Memory B cell (primary cell): Measurements from ENCODE around the gene RORB.
A peak's percentile ranks its signal among the peaks of the same experiment; 100 is the strongest.

Experiments
- ATAC-seq: fragments of 150-1000 bp; cut with Tn5 transposase; 2 replicates; pipeline ENCODE4 v1.10.0; 2021; ENCODE audit warnings: low read depth, mild to moderate bottlenecking, moderate library complexity
- DNase-seq, 2 donors: peaks; one replicate each; pipeline ENCODE4 v3.0.0; 2022; ENCODE audit warnings: low spot score in 2 of 2
- H3K27ac Mint-ChIP-seq: one replicate; pipeline ENCODE4 v1.8.0; 2022; ENCODE audit warnings: mild to moderate bottlenecking, moderate library complexity, mixed read lengths
- H3K27me3 Mint-ChIP-seq: one replicate; pipeline ENCODE4 v1.8.0; 2022; ENCODE audit warnings: mixed read lengths
- H3K36me3 Mint-ChIP-seq: one replicate; pipeline ENCODE4 v1.8.0; 2022; ENCODE audit warnings: mild to moderate bottlenecking, mixed read lengths
- H3K4me1 Mint-ChIP-seq: one replicate; pipeline ENCODE4 v1.8.0; 2022; ENCODE audit warnings: mixed read lengths
- H3K4me3 Mint-ChIP-seq: one replicate; pipeline ENCODE4 v1.8.0; 2022; ENCODE audit warnings: mild to moderate bottlenecking, moderate library complexity, mixed read lengths
- H3K9me3 Mint-ChIP-seq: one replicate; pipeline ENCODE4 v1.8.0; 2022; ENCODE audit warnings: mixed read lengths

Gene RORB

DNA sequence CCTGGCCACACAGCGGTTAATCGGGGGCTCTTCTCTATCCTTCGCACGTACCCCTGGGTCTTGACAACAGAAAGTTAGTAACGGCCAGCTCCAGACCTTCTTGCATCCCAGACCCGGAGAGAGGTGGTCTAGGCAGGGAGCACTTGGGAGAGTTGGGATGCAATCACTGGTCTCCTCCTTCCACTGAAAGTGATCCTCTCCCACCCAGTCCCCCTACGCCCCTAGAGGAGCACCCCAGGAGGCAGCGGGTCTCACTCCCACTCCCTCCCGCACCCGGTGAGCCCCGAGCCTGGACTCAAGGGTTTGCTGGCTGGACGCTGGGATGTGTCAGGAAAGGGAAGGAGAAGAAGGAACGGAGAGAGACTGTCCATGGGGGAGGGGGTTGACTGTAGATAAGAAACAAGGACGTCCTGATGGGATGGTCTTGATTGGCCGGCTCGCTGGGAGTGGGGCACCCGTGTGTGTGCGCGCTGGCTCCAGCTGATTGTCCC, 2.0 kb downstream of the RORB start:
- Mint-ChIP-seq H3K4me3 (peak overlapping the region; percentile 62), H3K36me3 (no peaks in the 10 kb centered on the region), H3K27me3 (peaks cover 21% of the 10 kb centered on the region), H3K9me3 (no peaks in the 10 kb centered on the region), H3K4me1 (peaks cover 20% of the 10 kb centered on the region), H3K27ac (no peak overlapping the region)
- DNase-seq (peak in 1 of 2 donors; percentile 9), ATAC-seq (no peak)

GRCh38 chr9:74499770-74500583, 2.8 kb downstream of the RORB start:
- Mint-ChIP-seq H3K9me3 (no peaks in the 10 kb centered on the region), H3K36me3 (no peaks in the 10 kb centered on the region), H3K27ac (no peak overlapping the region), H3K27me3 (peaks cover 21% of the 10 kb centered on the region), H3K4me1 (peaks cover 20% of the 10 kb centered on the region), H3K4me3 (peak overlapping the region; percentile 56)
- ATAC-seq: no peak
- no peak for DNase-seq

DNA sequence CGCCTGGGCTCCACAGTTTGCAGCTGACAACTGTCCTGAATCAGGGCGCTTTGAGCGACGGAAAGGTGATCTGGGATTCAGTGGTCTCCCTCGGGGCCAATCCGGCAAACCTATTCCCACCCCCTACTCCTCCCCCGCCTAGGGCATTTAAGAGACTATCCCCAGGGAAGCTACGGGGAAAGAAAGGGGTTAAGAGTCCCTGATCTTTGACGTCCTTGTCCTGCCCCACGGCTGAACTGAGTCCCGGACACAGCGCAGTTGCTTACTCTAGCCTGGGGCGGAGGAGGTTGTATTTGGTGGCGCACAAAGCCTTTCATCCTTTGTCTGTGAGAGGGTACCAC, 3.4 kb downstream of the RORB start:
- peak overlapping the region; percentile 17 for H3K4me3 Mint-ChIP-seq
- ATAC-seq (no peak), DNase-seq (no peak)
- H3K4me1 Mint-ChIP-seq: peaks cover 20% of the 10 kb centered on the region
- H3K9me3 Mint-ChIP-seq: no peaks in the 10 kb centered on the region
- peaks cover 21% of the 10 kb centered on the region for H3K27me3 Mint-ChIP-seq
- no peaks in the 10 kb centered on the region for H3K36me3 Mint-ChIP-seq
- H3K27ac Mint-ChIP-seq: no peak overlapping the region

DNA sequence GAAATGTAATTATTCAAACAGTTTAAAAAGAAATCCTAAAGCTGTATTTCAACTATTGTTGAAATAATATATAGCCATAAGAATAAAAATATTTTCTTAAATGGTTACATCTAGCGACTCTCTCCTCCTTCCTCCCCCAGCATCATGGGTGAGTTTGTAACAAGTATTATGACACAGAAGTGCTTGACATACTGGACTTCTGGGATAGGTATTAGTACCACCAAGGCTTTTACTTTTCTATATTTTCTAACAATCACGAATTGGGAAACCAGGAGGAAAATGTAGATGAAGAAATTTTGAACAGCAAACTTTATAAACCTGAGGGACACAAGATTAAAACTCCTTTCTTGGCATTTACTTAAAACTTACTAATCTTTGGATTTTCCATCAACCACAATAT, 4.4 kb downstream of the RORB start:
- H3K4me3 Mint-ChIP-seq: no peak overlapping the region
- H3K27ac Mint-ChIP-seq: no peak overlapping the region
- ATAC-seq (no peak), DNase-seq (no peak)
- H3K36me3 Mint-ChIP-seq: no peaks in the 10 kb centered on the region
- peaks cover 18% of the 10 kb centered on the region for H3K4me1 Mint-ChIP-seq
- no peaks in the 10 kb centered on the region for H3K9me3 Mint-ChIP-seq
- peaks cover 21% of the 10 kb centered on the region for H3K27me3 Mint-ChIP-seq

DNA sequence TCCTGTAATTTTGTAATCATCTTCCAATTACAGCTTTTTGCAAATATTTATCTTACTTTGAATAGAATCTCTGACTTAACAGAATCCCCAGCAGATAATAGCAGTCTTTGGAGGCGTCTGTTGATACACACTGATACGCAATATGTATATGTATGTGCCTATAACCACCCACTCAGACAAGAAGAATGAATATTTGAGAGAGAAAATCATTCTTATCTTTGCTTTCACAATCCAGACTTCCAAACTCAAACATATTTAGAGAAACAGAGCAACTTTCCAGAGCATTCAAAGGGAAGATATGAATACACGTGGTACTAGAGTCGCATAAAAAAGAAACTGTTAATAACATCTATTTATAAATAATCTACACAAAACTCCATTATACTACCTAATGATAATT, 6.1 kb downstream of the RORB start:
- no peak overlapping the region for H3K4me3 Mint-ChIP-seq
- no peaks in the 10 kb centered on the region for H3K36me3 Mint-ChIP-seq
- H3K27me3 Mint-ChIP-seq: peaks cover 12% of the 10 kb centered on the region
- no peak for DNase-seq
- H3K9me3 Mint-ChIP-seq: no peaks in the 10 kb centered on the region
- H3K4me1 Mint-ChIP-seq: peaks cover 9% of the 10 kb centered on the region
- ATAC-seq: no peak
- no peak overlapping the region for H3K27ac Mint-ChIP-seq

DNA sequence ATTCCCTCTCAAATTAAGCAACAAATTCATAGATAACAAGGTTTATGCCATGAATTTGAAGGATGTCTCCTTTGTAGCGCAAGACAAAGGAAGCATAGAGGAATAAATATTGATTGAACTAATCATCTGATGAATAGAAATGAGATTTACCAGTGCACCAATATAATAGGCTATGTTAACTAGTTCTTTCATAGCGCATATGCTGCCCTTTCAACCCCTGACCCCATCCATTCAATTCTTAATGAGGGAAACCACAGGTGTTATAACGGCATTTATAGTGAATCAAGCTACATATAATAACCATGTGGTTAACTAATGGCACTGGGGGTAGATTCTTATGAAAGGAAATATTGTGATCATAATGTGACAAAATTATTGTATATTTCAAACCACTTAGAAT, 6.5 kb downstream of the RORB start:
- H3K4me1 Mint-ChIP-seq: peaks cover 9% of the 10 kb centered on the region
- ATAC-seq: no peak
- H3K27ac Mint-ChIP-seq: no peak overlapping the region
- no peaks in the 10 kb centered on the region for H3K9me3 Mint-ChIP-seq
- no peak for DNase-seq
- no peaks in the 10 kb centered on the region for H3K36me3 Mint-ChIP-seq
- H3K27me3 Mint-ChIP-seq: peaks cover 12% of the 10 kb centered on the region
- H3K4me3 Mint-ChIP-seq: no peak overlapping the region

GRCh38 chr9:74511333-74511732, 14.2 kb downstream of the RORB start:
- H3K4me3 Mint-ChIP-seq: no peak overlapping the region
- peaks cover 1% of the 10 kb centered on the region for H3K27me3 Mint-ChIP-seq
- H3K9me3 Mint-ChIP-seq: no peaks in the 10 kb centered on the region
- no peak for ATAC-seq
- no peaks in the 10 kb centered on the region for H3K36me3 Mint-ChIP-seq
- no peak overlapping the region for H3K27ac Mint-ChIP-seq
- no peak for DNase-seq
- H3K4me1 Mint-ChIP-seq: no peaks in the 10 kb centered on the region

DNA sequence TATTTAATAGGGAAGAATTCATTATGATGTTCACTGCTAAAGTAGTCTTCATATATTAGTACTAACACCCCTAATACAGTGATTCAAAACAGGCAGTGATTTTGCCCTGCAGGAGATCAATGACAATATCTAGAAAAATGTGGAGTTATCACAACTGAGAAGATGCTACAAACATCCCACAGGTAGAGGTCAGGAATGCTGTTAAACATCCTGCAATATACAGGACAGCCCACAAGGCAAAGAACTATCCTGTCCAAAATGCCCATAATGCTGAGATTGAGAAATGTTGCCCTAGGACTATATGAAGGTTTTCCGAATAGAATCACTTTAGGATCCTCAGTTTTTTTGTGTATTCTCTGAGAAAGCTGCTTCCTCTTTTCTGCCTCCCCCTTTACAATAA, 15.3 kb downstream of the RORB start:
- Mint-ChIP-seq H3K27me3 (peaks cover 1% of the 10 kb centered on the region), H3K27ac (no peak overlapping the region), H3K4me3 (no peak overlapping the region), H3K36me3 (no peaks in the 10 kb centered on the region), H3K4me1 (no peaks in the 10 kb centered on the region), H3K9me3 (no peaks in the 10 kb centered on the region)
- ATAC-seq (no peak), DNase-seq (no peak)

DNA sequence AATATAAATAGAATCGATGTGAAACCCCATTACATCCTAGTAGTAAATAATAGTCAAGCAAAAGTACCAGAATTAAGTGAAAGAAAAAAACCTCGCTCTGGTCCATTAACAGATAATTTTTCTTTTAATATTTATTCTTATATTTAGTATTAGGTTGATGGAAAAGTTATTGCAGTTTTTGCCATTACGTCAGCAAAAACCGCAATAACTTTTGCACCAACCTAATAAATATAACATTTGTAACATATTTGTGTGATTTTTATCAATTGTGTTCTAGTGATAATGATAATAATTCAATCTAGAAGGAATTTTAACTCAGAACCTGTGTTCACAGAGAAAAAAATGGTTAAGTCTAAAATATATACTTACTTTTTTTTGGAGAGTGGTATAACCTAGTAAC, 16.1 kb downstream of the RORB start:
- DNase-seq (no peak), ATAC-seq (no peak)
- H3K9me3 Mint-ChIP-seq: no peaks in the 10 kb centered on the region
- no peaks in the 10 kb centered on the region for H3K36me3 Mint-ChIP-seq
- peaks cover 1% of the 10 kb centered on the region for H3K27me3 Mint-ChIP-seq
- H3K4me3 Mint-ChIP-seq: no peak overlapping the region
- H3K27ac Mint-ChIP-seq: no peak overlapping the region
- H3K4me1 Mint-ChIP-seq: no peaks in the 10 kb centered on the region

DNA sequence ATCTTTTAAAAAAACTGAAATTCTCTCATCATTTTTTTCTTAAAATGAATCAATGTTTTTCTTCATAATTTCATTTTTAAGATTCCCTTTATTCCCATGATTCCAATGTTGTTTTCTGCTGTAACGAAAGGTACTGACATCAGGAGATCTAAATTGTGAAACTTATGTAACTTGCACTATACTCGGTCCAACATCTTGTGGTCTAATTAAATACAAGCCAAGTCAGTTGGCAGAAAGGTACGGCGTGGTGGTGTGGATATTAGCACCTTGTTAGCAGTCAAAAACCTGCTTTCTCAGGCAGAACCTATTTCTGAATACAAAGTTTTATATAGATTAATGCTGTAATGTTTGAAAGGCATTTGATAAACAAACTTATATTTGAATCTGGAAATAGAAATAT, 20.1 kb downstream of the RORB start:
- no peaks in the 10 kb centered on the region for H3K4me1 Mint-ChIP-seq
- DNase-seq (no peak), ATAC-seq (no peak)
- no peak overlapping the region for H3K4me3 Mint-ChIP-seq
- H3K27me3 Mint-ChIP-seq: no peaks in the 10 kb centered on the region
- no peak overlapping the region for H3K27ac Mint-ChIP-seq
- H3K36me3 Mint-ChIP-seq: no peaks in the 10 kb centered on the region
- no peaks in the 10 kb centered on the region for H3K9me3 Mint-ChIP-seq

DNA sequence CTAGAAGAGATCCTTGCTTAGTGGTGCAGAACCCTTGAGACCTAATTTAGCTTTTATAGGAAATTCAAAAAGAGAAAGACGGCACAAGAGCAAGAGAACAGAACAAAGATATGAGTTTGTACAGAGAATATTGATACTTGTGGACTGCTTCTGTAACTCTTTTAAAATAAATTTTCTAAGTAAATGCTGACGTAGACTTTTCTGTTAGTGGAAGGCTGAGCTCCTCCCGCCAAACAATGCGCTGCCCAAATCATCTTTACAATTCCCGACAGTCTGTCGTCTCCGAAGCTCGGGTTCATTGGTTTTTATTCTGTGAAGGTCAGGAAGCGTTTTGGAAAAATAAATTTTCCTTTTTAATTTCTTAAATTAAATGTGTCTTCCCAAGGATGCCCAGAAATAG, 22.3 kb downstream of the RORB start:
- Mint-ChIP-seq H3K27me3 (peaks cover 3% of the 10 kb centered on the region), H3K4me3 (no peak overlapping the region), H3K27ac (no peak overlapping the region), H3K9me3 (no peaks in the 10 kb centered on the region), H3K4me1 (no peaks in the 10 kb centered on the region), H3K36me3 (no peaks in the 10 kb centered on the region)
- DNase-seq (no peak), ATAC-seq (no peak)

DNA sequence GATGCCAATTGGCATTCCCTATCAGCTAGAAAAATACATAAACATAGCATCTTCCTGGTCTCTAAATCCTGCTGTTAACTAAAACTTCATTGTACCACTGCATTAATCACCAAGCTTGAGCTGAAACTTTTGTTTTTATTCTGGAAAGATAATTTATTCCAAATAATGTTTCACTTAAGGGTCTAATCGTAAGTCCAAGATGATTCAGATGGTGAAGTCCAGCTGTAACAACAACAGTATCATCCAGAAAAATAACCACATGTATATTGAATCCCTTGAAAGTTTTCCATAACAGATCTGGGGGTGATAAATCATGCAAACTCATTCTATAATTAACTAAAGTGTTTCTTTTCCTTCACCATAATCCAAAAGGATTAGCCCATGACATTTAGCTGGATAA, 23.9 kb downstream of the RORB start:
- Mint-ChIP-seq H3K4me3 (no peak overlapping the region), H3K27ac (no peak overlapping the region), H3K27me3 (peaks cover 3% of the 10 kb centered on the region), H3K36me3 (no peaks in the 10 kb centered on the region), H3K9me3 (no peaks in the 10 kb centered on the region), H3K4me1 (no peaks in the 10 kb centered on the region)
- ATAC-seq: no peak
- no peak for DNase-seq

GRCh38 chr9:74524289-74524688, 27.2 kb downstream of the RORB start:
- H3K4me3 Mint-ChIP-seq: no peak overlapping the region
- no peak for ATAC-seq
- H3K36me3 Mint-ChIP-seq: no peaks in the 10 kb centered on the region
- no peak for DNase-seq
- no peak overlapping the region for H3K27ac Mint-ChIP-seq
- peaks cover 4% of the 10 kb centered on the region for H3K27me3 Mint-ChIP-seq
- H3K4me1 Mint-ChIP-seq: peaks cover 2% of the 10 kb centered on the region
- no peaks in the 10 kb centered on the region for H3K9me3 Mint-ChIP-seq

- Mint-ChIP-seq H3K27me3 (peaks cover 4% of the 10 kb centered on the region), H3K4me3 (no peak overlapping the region), H3K9me3 (no peaks in the 10 kb centered on the region), H3K4me1 (peaks cover 2% of the 10 kb centered on the region), H3K36me3 (no peaks in the 10 kb centered on the region), H3K27ac (no peak overlapping the region)
- ATAC-seq (no peak), DNase-seq (no peak)
Measured at GRCh38 chr9:74526215-74526614, 29.1 kb downstream of the RORB start.

DNA sequence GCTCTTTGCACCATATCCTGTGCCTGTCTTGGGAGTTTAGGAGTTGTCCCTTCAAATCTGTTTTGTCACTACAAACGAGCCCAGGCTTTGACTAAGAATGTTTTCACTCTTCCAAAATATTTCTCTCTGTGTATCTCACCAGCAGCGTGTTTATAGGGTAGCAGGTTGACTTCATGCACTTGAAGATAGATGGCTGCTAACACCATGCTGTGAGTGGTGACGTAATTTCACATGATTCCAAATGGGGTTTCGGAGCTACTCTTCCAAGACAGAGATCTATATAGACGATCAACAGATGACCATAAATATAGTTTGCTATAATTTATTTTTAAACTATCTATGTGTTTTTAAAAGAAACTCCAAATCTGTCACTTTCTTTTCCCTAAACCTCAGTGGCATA, 30.6 kb downstream of the RORB start:
- no peak for DNase-seq
- ATAC-seq: no peak
- Mint-ChIP-seq H3K36me3 (no peaks in the 10 kb centered on the region), H3K27ac (no peak overlapping the region), H3K27me3 (peaks cover 4% of the 10 kb centered on the region), H3K4me1 (peaks cover 2% of the 10 kb centered on the region), H3K4me3 (no peak overlapping the region), H3K9me3 (no peaks in the 10 kb centered on the region)
